HCT116 (cell line): ENCODE data around the gene CLIC4. TPM values are rescaled to one million over a fixed set of nuclear protein-coding genes. Genes with fewer than 3 reads are reported as not detected.
A peak's percentile ranks its signal among the peaks of the same experiment; 100 is the strongest.

ENCODE experiments used
- ATAC-seq: fragments of 200-7000 bp; cut with Tn5 transposase; 2 replicates; pipeline ENCODE4 v1.9.1; 2020; ENCODE audit warnings: mild to moderate bottlenecking, moderate library complexity
- BruUV-seq: library from RNA; stranded (reverse); fragments of 400-500 nt; replicated peaks from 2 replicates; lab custom pipeline; 2021; lab: Mats Ljungman, UMichigan
- CTCF ChIA-PET: fragments of 300-600 bp; sonication (Branson Sonifier 250); formaldehyde crosslinking; loops from one replicate; lab custom pipeline; 2021; ENCODE audit warnings: antibody characterized with exemption; lab: Charles Lee
- POLR2A ChIA-PET: fragments of 300-600, 350-600 bp; sonication (Branson Sonifier 250); formaldehyde crosslinking; loops from one replicate; lab custom pipeline; 2021; ENCODE audit warnings: antibody characterized with exemption; lab: Charles Lee
- RAD21 ChIA-PET, 2 experiments: fragments of 300-600 bp; sonication (Branson Sonifier 250); formaldehyde crosslinking; loops; one replicate each; lab custom pipeline; 2023; ENCODE audit warnings: low total read pairs in 2 of 2; ENCODE audit not compliant: uncharacterized antibody in 2 of 2, unreplicated experiment in 2 of 2, low non-redundant PET in 1 of 2; lab: Charles Lee
- DNase-seq: peaks from one replicate; pipeline ENCODE4 v3.0.0-alpha.2; 2010; ENCODE audit warnings: low read depth, low spot score
- H2AFZ ChIP-seq: fragments of 200-600 bp; shearing (Covaris generic), sonication (generic); 2 replicates; pipeline ENCODE4 v1.6.1; 2017; ENCODE audit warnings: low read depth, mixed run types, mixed read lengths, antibody characterized with exemption, low read length; ENCODE audit not compliant: poor library complexity, severe bottlenecking
- H3K27ac ChIP-seq: 2 replicates; pipeline ENCODE4 v1.5.1; 2012; ENCODE audit warnings: low read depth, low read length
- H3K27me3 ChIP-seq: fragments of 200-600 bp; sonication (generic); 2 replicates; pipeline ENCODE4 v1.6.1; 2016; ENCODE audit warnings: mixed run types, low read length, mixed read lengths; ENCODE audit not compliant: insufficient read depth
- H3K36me3 ChIP-seq, 2 experiments: fragments of 200-500 bp in 1 of 2; fragments of 200-600 bp in 1 of 2; sonication (Bioruptor generic) in 1 of 2; sonication (generic) in 1 of 2; 2 replicates each; pipeline versions ENCODE4 v1.5.1 to v1.6.1; 2014 to 2016; ENCODE audit warnings: low read length in 2 of 2, inconsistent platforms in 1 of 2, mixed read lengths in 1 of 2, mixed run types in 1 of 2; ENCODE audit not compliant: insufficient read depth in 2 of 2, control insufficient read depth in 1 of 2
- H3K4me1 ChIP-seq, 2 experiments: fragments of 200-600 bp in 1 of 2; sonication (generic) in 1 of 2; 2 replicates each; pipeline versions ENCODE4 v1.5.1 to v1.6.1; 2012 to 2017; ENCODE audit warnings: low read length in 2 of 2, inconsistent platforms in 1 of 2, mild to moderate bottlenecking in 1 of 2, mixed read lengths in 1 of 2, mixed run types in 1 of 2, moderate library complexity in 1 of 2; ENCODE audit not compliant: insufficient read depth in 2 of 2, control insufficient read depth in 1 of 2
- H3K4me2 ChIP-seq: fragments of 200-600 bp; sonication (generic); 2 replicates; pipeline ENCODE4 v1.6.1; 2017; ENCODE audit warnings: mixed run types, low read length, mixed read lengths
- H3K4me3 ChIP-seq, 2 experiments: fragments of 200-600 bp in 1 of 2; sonication (generic) in 1 of 2; replicated peaks in 1 of 2; 2 replicates each; pipeline ENCODE4 v1.5.1; 2011 to 2016; ENCODE audit warnings: low read length in 2 of 2, control low read depth in 1 of 2, low read depth in 1 of 2, mild to moderate bottlenecking in 1 of 2, mixed read lengths in 1 of 2, mixed run types in 1 of 2
- H3K79me2 ChIP-seq: fragments of 200-600 bp; sonication (generic); 2 replicates; pipeline ENCODE4 v1.6.1; 2017; ENCODE audit warnings: mild to moderate bottlenecking, mixed run types, low read length, moderate library complexity, mixed read lengths; ENCODE audit not compliant: insufficient read depth
- H3K9ac ChIP-seq: fragments of 200-600 bp; sonication (generic); 2 replicates; pipeline ENCODE4 v1.6.1; 2016; ENCODE audit warnings: low read length, mixed read lengths
- H3K9me2 ChIP-seq: fragments of 200-600 bp; sonication (generic), shearing (Covaris generic); 2 replicates; pipeline ENCODE4 v1.6.1; 2017; ENCODE audit warnings: mixed run types, mild to moderate bottlenecking, moderate library complexity; ENCODE audit not compliant: insufficient read depth
- H3K9me3 ChIP-seq, 2 experiments: fragments of 200-500 bp in 1 of 2; fragments of 200-600 bp in 1 of 2; sonication (Bioruptor generic) in 1 of 2; sonication (generic) in 1 of 2; 2 replicates each; pipeline ENCODE4 v1.6.1; 2014 to 2017; ENCODE audit warnings: low read length in 2 of 2, mixed read lengths in 2 of 2, inconsistent platforms in 1 of 2, low read depth in 1 of 2, mild to moderate bottlenecking in 1 of 2, mixed run types in 1 of 2, moderate library complexity in 1 of 2; ENCODE audit not compliant: control insufficient read depth in 1 of 2, insufficient read depth in 1 of 2
- H4K20me1 ChIP-seq: fragments of 200-600 bp; sonication (generic), shearing (Covaris generic); 2 replicates; pipeline ENCODE4 v1.6.1; 2017; ENCODE audit warnings: mixed run types, mild to moderate bottlenecking, moderate library complexity; ENCODE audit not compliant: insufficient read depth
- EZH2phosphoT487 ChIP-seq: fragments of 200-600 bp; IDR thresholded peaks from 2 replicates; pipeline ENCODE4 v1.6.1; 2018; ENCODE audit warnings: antibody characterized with exemption, borderline replicate concordance
- FOSL1 ChIP-seq: IDR thresholded peaks from 2 replicates; pipeline ENCODE4 v1.6.1; 2012; ENCODE audit warnings: low read depth
- POLR2A ChIP-seq: IDR thresholded peaks from 2 replicates; pipeline ENCODE4 v1.7.0; 2011; ENCODE audit warnings: borderline replicate concordance; ENCODE audit not compliant: insufficient read depth, insufficient read length; ENCODE audit errors: extremely low read depth
- ZBTB33 ChIP-seq: IDR thresholded peaks from 2 replicates; pipeline ENCODE4 v1.6.1; 2011; ENCODE audit warnings: mild to moderate bottlenecking, low read length, moderate library complexity; ENCODE audit not compliant: insufficient replicate concordance; ENCODE audit errors: extremely low read depth
- ZFX ChIP-seq: fragments of 450-650 bp; IDR thresholded peaks from 2 replicates; pipeline ENCODE4 v1.6.1; 2017
- intact Hi-C: fragments of 100-400 bp; cut with micrococcal nuclease; formaldehyde crosslinking; loops from 2 replicates; pipeline ENCODE4 v1.10.0; 2022
- total RNA-seq: library from RNA; stranded (reverse); gene quantifications from one replicate; pipeline ENCODE4 v1.2.1, GENCODE V29; 2021; ENCODE audit not compliant: unreplicated experiment
- TF ChIP-seq, protein P1 (sequence below): IDR thresholded peaks from 2 replicates; pipeline ENCODE4 v1.6.1; 2012
- TF ChIP-seq, protein P2 (sequence below): IDR thresholded peaks from 2 replicates; pipeline ENCODE4 v1.6.1; 2012; ENCODE audit warnings: low read depth

The CLIC4 gene
- total RNA-seq, 1 experiment from 2014 or later, result 77.2 TPM

DNA sequence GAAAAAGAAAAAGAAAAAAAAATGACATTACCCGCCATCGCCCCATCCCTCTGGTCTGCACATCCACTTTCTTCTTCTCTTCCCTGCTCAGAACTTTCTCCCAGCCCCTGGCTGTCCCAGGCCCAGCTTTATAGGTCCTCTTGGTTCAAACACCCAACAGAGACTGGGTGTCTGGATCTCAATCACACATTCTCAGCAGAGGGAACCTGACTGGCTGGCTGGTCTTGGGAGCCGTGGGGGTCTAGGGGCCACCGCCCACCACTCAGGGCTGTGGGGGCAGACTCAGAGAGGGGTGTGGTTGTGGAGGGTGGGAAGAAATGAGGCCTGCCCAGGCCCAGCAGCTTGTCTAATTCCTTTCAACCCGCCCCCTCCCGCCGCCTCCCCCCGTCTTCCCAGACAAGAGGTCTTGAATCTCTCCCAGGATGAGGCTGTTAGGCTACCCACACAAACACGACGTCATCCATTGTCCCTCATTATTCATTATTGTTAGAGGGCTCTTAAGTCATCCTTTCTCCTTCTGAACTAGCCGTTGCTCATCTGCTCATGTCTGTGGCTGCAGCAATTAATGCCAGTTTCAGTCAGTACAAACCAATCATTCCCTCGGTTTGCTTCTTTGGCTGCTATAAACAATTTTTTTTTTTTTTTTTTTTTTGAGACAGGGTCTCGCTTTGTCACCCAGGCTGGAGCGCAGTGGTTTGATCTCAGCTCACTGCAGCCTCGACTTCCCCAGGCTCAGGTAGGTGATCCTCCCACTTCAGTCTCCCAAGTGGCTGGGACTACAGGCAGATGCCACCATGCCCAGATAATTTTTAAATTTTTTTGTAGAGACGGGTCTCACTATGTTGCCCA is 40.6 kb upstream of the CLIC4 start:
- no peaks in the 10 kb centered on the region for H3K36me3 ChIP-seq
- peak overlapping the region; percentile 67 for H3K4me2 ChIP-seq
- peak overlapping the region; percentile 34; the same call in 1 of the 2 replicates for H3K9ac ChIP-seq
- ChIA-PET CTCF (interaction anchor here (1.5 to 2.1 kb wide), 2 partner anchors 16 to 40 kb away, joined by 3 to 10 read pairs; partner anchors contain the start of gene CLIC4), POLR2A (interaction anchor here (1.0 to 1.7 kb wide), 4 partner anchors 14 to 40 kb away, joined by 3 to 5 read pairs (median 4); partner anchors contain the start of gene CLIC4), RAD21 (no interaction called here)
- no peaks in the 10 kb centered on the region for H3K9me3 ChIP-seq
- no peaks in the 10 kb centered on the region for H3K9me2 ChIP-seq
- ATAC-seq (peak; percentile 39), DNase-seq (no peak)
- intact Hi-C loops, result no loop called here
- BruUV-seq, result TSS peak; percentile 92
- H3K4me1 ChIP-seq, result peaks cover 14 to 54% of the 10 kb centered on the region in 2 experiments; a peak in 3 of 4 replicates
- H2AFZ ChIP-seq, result peak overlapping the region; percentile 59
- H3K79me2 ChIP-seq, result no peaks in the 10 kb centered on the region
- H3K4me3 ChIP-seq, result peak overlapping the region in 1 of 2 experiments; percentile 21; a peak in 1 of 4 replicates
- peak overlapping the region; percentile 58 for H3K27ac ChIP-seq
- no peaks in the 10 kb centered on the region for H4K20me1 ChIP-seq
- TF ChIP-seq ZBTB33 (no peak), ZFX (no peak), FOSL1 (no peak), EZH2phosphoT487 (no peak), POLR2A (no peak)
- TF ChIP-seq, protein P1, sequence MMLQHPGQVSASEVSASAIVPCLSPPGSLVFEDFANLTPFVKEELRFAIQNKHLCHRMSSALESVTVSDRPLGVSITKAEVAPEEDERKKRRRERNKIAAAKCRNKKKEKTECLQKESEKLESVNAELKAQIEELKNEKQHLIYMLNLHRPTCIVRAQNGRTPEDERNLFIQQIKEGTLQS, result no peak
- TF ChIP-seq, protein P2, sequence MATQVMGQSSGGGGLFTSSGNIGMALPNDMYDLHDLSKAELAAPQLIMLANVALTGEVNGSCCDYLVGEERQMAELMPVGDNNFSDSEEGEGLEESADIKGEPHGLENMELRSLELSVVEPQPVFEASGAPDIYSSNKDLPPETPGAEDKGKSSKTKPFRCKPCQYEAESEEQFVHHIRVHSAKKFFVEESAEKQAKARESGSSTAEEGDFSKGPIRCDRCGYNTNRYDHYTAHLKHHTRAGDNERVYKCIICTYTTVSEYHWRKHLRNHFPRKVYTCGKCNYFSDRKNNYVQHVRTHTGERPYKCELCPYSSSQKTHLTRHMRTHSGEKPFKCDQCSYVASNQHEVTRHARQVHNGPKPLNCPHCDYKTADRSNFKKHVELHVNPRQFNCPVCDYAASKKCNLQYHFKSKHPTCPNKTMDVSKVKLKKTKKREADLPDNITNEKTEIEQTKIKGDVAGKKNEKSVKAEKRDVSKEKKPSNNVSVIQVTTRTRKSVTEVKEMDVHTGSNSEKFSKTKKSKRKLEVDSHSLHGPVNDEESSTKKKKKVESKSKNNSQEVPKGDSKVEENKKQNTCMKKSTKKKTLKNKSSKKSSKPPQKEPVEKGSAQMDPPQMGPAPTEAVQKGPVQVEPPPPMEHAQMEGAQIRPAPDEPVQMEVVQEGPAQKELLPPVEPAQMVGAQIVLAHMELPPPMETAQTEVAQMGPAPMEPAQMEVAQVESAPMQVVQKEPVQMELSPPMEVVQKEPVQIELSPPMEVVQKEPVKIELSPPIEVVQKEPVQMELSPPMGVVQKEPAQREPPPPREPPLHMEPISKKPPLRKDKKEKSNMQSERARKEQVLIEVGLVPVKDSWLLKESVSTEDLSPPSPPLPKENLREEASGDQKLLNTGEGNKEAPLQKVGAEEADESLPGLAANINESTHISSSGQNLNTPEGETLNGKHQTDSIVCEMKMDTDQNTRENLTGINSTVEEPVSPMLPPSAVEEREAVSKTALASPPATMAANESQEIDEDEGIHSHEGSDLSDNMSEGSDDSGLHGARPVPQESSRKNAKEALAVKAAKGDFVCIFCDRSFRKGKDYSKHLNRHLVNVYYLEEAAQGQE, result no peak
- H3K27me3 ChIP-seq, result no peaks in the 10 kb centered on the region
